A549 (cell line): ENCODE measurements around the gene DNM3. TPM values are rescaled to one million over a fixed set of nuclear protein-coding genes. Genes with fewer than 3 reads are reported as not detected.

Experiments used
- ATAC-seq, 2 experiments: fragments of 200-7000 bp in 1 of 2; fragments of >200 bp in 1 of 2; cut with Nextera tagmentation in 1 of 2; cut with Tn5 transposase in 1 of 2; 3 replicates each; pipeline versions ENCODE4 v1.8.0 to v1.9.1; 2018 to 2020; ENCODE audit warnings: mild to moderate bottlenecking in 1 of 2, moderate library complexity in 1 of 2
- CTCF ChIA-PET: fragments of 300-600 bp; sonication (Branson Sonifier 250); formaldehyde crosslinking; extraction: SDS; loops from one replicate; lab custom pipeline; 2021; ENCODE audit warnings: antibody characterized with exemption, inconsistent platforms; lab: Yijun Ruan, JAX
- POLR2A ChIA-PET: fragments of 350-600 bp; formaldehyde crosslinking; extraction: SDS; loops from one replicate; lab custom pipeline; 2021; ENCODE audit warnings: antibody characterized with exemption, inconsistent platforms; lab: Yijun Ruan, JAX
- DNase-seq, 2 experiments: peaks; one replicate each; pipeline versions ENCODE4 v3.0.0 to v3.0.0-alpha.2; 2011 to 2016; ENCODE audit warnings: low read depth in 1 of 2, low spot score in 1 of 2
- FAIRE-seq: peaks from 2 replicates; lab custom pipeline; 2011; peaks lifted over from hg19 to GRCh38; lab: Jason Lieb, UNC
- H3K27ac ChIP-seq, 2 experiments: fragments of >200 bp; sonication (Bioruptor Twin); formaldehyde crosslinking; 3 replicates each; pipeline ENCODE4 v1.5.1; 2016 to 2017
- H3K4me1 ChIP-seq: fragments of >200 bp; sonication (Bioruptor Twin); formaldehyde crosslinking; 3 replicates; pipeline ENCODE4 v1.6.1; 2016
- H3K4me2 ChIP-seq: fragments of >200 bp; sonication (Bioruptor Twin); formaldehyde crosslinking; 3 replicates; pipeline ENCODE4 v1.6.1; 2016
- H3K4me3 ChIP-seq: fragments of >200 bp; sonication (Bioruptor Twin); formaldehyde crosslinking; 3 replicates; pipeline ENCODE4 v1.5.1; 2016
- H3K9me3 ChIP-seq: fragments of >200 bp; sonication (Bioruptor Twin); formaldehyde crosslinking; 3 replicates; pipeline ENCODE4 v1.6.1; 2016
- ATOH8 ChIP-seq: fragments of 250-450 bp; sonication (Bioruptor Pico); IDR thresholded peaks from 2 replicates; pipeline ENCODE4 v1.5.0; 2020; ENCODE audit warnings: low read depth, mild to moderate bottlenecking, moderate library complexity
- CEBPB ChIP-seq, 2 experiments: fragments of >200 bp in 1 of 2; sonication (Bioruptor Twin) in 1 of 2; formaldehyde crosslinking in 1 of 2; IDR thresholded peaks; 2 replicates each; pipeline ENCODE4 v1.6.1; 2012 to 2016
- CTCF ChIP-seq: fragments of >200 bp; sonication (Bioruptor Twin); formaldehyde crosslinking; IDR thresholded peaks from 3 replicates; pipeline ENCODE4 v1.5.1; 2016
- E2F6 ChIP-seq: IDR thresholded peaks from 2 replicates; pipeline ENCODE4 v1.6.1; 2012; ENCODE audit warnings: low read depth, borderline replicate concordance
- FOXS1 ChIP-seq: fragments of 250-450 bp; sonication (Bioruptor Pico); IDR thresholded peaks from 2 replicates; pipeline ENCODE4 v1.5.0; 2020; ENCODE audit warnings: mild to moderate bottlenecking, moderate library complexity
- HDAC2 ChIP-seq: fragments of 200-600 bp; sonication (generic); IDR thresholded peaks from 2 replicates; pipeline ENCODE4 v1.6.1; 2016
- HEYL ChIP-seq: fragments of 250-450 bp; sonication (Bioruptor Pico); IDR thresholded peaks from 2 replicates; pipeline ENCODE4 v1.8.0; 2021; ENCODE audit warnings: mild to moderate bottlenecking, moderate library complexity
- HOXB13 ChIP-seq: fragments of 250-450 bp; sonication (Bioruptor Pico); IDR thresholded peaks from 2 replicates; pipeline ENCODE4 v1.5.0; 2020; ENCODE audit warnings: low read depth, mild to moderate bottlenecking, moderate library complexity
- HOXB5 ChIP-seq: fragments of 250-450 bp; sonication (Bioruptor Pico); IDR thresholded peaks from 2 replicates; pipeline ENCODE4 v1.5.0; 2020; ENCODE audit warnings: mild to moderate bottlenecking, moderate library complexity
- KDM1A ChIP-seq: fragments of 200-600 bp; sonication (generic); IDR thresholded peaks from 2 replicates; pipeline ENCODE4 v1.6.1; 2016; ENCODE audit warnings: low read depth, mild to moderate bottlenecking
- NR3C1 ChIP-seq: fragments of >200 bp; sonication (Bioruptor Twin); formaldehyde crosslinking; IDR thresholded peaks from 3 replicates; pipeline ENCODE4 v1.6.1; 2017
- PBX3 ChIP-seq: IDR thresholded peaks from 2 replicates; pipeline ENCODE4 v1.6.1; 2012
- POLR2A ChIP-seq: IDR thresholded peaks from 2 replicates; pipeline ENCODE4 v1.6.1; 2012; ENCODE audit warnings: mild to moderate bottlenecking, low read length
- RAD21 ChIP-seq, 2 experiments: fragments of >200 bp in 1 of 2; sonication (Bioruptor Twin) in 1 of 2; formaldehyde crosslinking in 1 of 2; IDR thresholded peaks in 1 of 2; conservative IDR thresholded peaks in 1 of 2; 2 replicates in 1 of 2; 3 replicates in 1 of 2; pipeline ENCODE4 v1.6.1; 2012 to 2018; ENCODE audit warnings: inconsistent platforms in 1 of 2
- RARB ChIP-seq: fragments of 250-450 bp; sonication (Bioruptor Pico); IDR thresholded peaks from 2 replicates; pipeline ENCODE4 v1.8.0; 2021; ENCODE audit warnings: mild to moderate bottlenecking, moderate library complexity
- RFX5 ChIP-seq: fragments of 450-650 bp; IDR thresholded peaks from 2 replicates; pipeline ENCODE4 v1.7.1; 2014; ENCODE audit warnings: antibody characterized with exemption, mild to moderate bottlenecking, moderate library complexity
- TFCP2L1 ChIP-seq: fragments of 250-450 bp; sonication (Bioruptor Pico); IDR thresholded peaks from 2 replicates; pipeline ENCODE4 v1.5.0; 2021; ENCODE audit warnings: mild to moderate bottlenecking
- TP53 ChIP-seq: fragments of 250-450 bp; sonication (Bioruptor Pico); IDR thresholded peaks from 2 replicates; pipeline ENCODE4 v1.5.0; 2021; ENCODE audit warnings: mild to moderate bottlenecking, moderate library complexity
- ZC3H11A ChIP-seq: fragments of 450-650 bp; IDR thresholded peaks from 2 replicates; pipeline ENCODE4 v1.6.1; 2014; ENCODE audit warnings: antibody characterized with exemption, mild to moderate bottlenecking
- ZFP36 ChIP-seq: fragments of 450-650 bp; IDR thresholded peaks from 2 replicates; pipeline ENCODE4 v1.6.1; 2014; ENCODE audit warnings: borderline replicate concordance; ENCODE audit not compliant: partially characterized antibody
- ZNF302 ChIP-seq: fragments of 250-450 bp; sonication (Bioruptor Pico); IDR thresholded peaks from 2 replicates; pipeline ENCODE4 v1.9.0; 2021; ENCODE audit warnings: inconsistent platforms, mild to moderate bottlenecking, moderate library complexity
- WGBS: methylation state at CpG from one replicate; pipeline ENCODE4 v1.1.6; 2017; ENCODE audit errors: missing lambda C conversion rate; 5-methylcytosine and 5-hydroxymethylcytosine counted together
- polyA plus RNA-seq, 4 experiments: library from polyadenylated mRNA; depleted of rRNA in 3 of 4; stranded (reverse); fragments of >200 nt; fragmentation: RNase III in 1 of 4; extraction: RNeasy Plus Mini Kit Qiagen cat#74134 plus additional on column Dnase treatment in 1 of 4; gene quantifications; 2 replicates in 3 of 4; 3 replicates in 1 of 4; pipeline ENCODE4 v1.2.3, GENCODE V29; 2011 to 2017

DNM3 gene
- polyA plus RNA-seq, 2 of the 4 experiments (the other 2 are of a cell fraction): 0.57 to 1.5 TPM

- no peak for TF ChIP-seq NR3C1
Measured at GRCh38 chr1:172147541-172147940, 306.2 kb downstream of the DNM3 start (continued).

GRCh38 chr1:172148213-172148612 is 306.9 kb downstream of the DNM3 start:
- FAIRE-seq: no peak
- CTCF ChIA-PET: interaction anchor here (0.7 kb wide), 1 partner anchor 20 kb away, joined by 3 read pairs; no protein-coding TSS in a partner anchor
- H3K4me1 ChIP-seq: peaks cover 5% of the 10 kb centered on the region
- no peak overlapping the region for H3K4me3 ChIP-seq
- ATAC-seq: no peak
- no peak for TF ChIP-seq HOXB5 (CRISPR knock-in tag)
- no peak for TF ChIP-seq POLR2A
- no peak for TF ChIP-seq FOXS1 (CRISPR knock-in tag)
- TF ChIP-seq ZNF302 (CRISPR knock-in tag): no peak
- TF ChIP-seq TP53 (CRISPR knock-in tag): no peak
- TF ChIP-seq TFCP2L1 (CRISPR knock-in tag): no peak
- TF ChIP-seq HOXB13: no peak
- TF ChIP-seq HDAC2: no peak
- TF ChIP-seq NR3C1: no peak
- TF ChIP-seq KDM1A: no peak
- TF ChIP-seq PBX3: no peak
- TF ChIP-seq HEYL (CRISPR knock-in tag): no peak
- no peak for TF ChIP-seq RFX5
- TF ChIP-seq RARB (CRISPR knock-in tag): no peak
- POLR2A ChIA-PET: no interaction called here
- H3K4me2 ChIP-seq: no peak overlapping the region
- no peak overlapping the region for H3K27ac ChIP-seq
- WGBS: 88% methylated on average over 2 of the region's 2 CpGs
- no peak for DNase-seq
- H3K9me3 ChIP-seq: no peaks in the 10 kb centered on the region

- DNase-seq (no peak), ATAC-seq (no peak)
- POLR2A ChIA-PET: no interaction called here
- no peak for TF ChIP-seq ZC3H11A
- TF ChIP-seq E2F6: no peak
- no peak for TF ChIP-seq CEBPB (IDR thresholded peaks at IDR 0.05)
- TF ChIP-seq RAD21 (conservative IDR thresholded peaks at IDR 0.05 in 1 of 2, IDR thresholded peaks at IDR 0.05 in 1 of 2): no peak
- TF ChIP-seq ZFP36: no peak
- TF ChIP-seq CTCF: no peak
- no peak for TF ChIP-seq ATOH8 (CRISPR knock-in tag)
- TF ChIP-seq, all 56 proteins: peak for 0
- Histone ChIP-seq H3K4me2 (no peak overlapping the region), H3K4me1 (peaks cover under 1% of the 10 kb centered on the region; the same call in 2 of the 3 replicates), H3K9me3 (no peaks in the 10 kb centered on the region), H3K4me3 (no peak overlapping the region), H3K27ac (no peak overlapping the region)
- CTCF ChIA-PET: no interaction called here
- FAIRE-seq: no peak
Measured at GRCh38 chr1:172148707-172149106, 307.4 kb downstream of the DNM3 start.
